ENCODE measurements around the gene MARF1. TPM values are rescaled to one million over a fixed set of nuclear protein-coding genes. Genes with fewer than 3 reads are reported as not detected.
"Not testable (repeated sequence)": the region's sequence is repeated elsewhere in the genome, so short reads cannot be mapped to it uniquely, and the experiment has no call there.

The MARF1 gene
- total RNA-seq, 1 donor from 2014 or later, result 31.8 TPM

DNA sequence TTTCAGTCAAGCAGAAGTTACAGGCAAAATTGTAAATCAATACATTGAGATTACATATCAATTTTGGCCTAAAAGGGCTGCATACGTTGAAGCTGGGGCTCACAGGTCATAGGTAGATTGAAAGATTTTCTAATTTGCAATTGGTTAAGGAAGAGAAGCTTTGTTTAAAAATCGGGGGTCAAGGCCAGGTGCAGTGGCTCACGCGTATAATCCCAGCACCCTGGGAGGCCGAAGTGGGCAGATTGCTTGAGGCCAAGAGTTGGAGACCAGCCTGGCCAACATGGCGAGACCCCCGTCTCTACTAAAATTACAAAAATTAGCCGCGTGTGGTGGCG lies 68.4 kb downstream of the MARF1 start:
- DNase-seq (ENCODE audit: low spot score) (no peak), ATAC-seq (no peak)

DNA sequence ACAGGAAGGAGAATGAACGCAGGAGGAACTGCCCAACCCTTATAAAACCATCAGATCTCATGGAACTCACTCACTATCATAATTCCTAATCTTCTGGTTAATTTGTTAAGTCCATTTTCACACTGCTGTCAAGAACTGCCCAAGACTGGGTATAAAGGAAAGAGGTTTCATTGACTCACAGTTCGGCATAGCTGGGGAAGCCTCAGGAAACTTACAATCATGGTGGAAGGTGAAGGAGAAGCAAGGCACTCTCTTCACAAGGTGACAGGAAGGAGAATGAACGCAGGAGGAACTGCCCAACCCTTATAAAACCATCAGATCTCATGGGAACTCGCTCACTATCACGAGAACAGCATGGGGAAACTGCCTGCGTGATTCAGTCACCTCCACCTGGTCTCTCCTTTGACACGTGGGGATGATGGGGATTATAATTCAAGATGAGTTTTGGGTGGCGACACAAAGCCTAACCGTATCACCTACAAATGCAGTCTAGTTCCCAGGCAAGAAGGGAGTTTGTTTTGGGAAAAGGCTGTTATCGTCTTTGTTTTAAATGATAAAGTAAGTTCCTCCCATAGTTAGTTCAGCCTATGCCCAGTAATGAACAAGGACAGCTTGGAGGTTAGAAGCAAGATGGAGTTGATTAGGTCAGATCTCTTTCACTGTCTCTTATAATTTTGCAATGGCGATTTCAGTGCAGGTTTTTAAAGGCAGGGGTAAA lies 68.9 kb downstream of the MARF1 start:
- DNase-seq (ENCODE audit: low spot score); ATAC-seq: not testable (repeated sequence)

DNA sequence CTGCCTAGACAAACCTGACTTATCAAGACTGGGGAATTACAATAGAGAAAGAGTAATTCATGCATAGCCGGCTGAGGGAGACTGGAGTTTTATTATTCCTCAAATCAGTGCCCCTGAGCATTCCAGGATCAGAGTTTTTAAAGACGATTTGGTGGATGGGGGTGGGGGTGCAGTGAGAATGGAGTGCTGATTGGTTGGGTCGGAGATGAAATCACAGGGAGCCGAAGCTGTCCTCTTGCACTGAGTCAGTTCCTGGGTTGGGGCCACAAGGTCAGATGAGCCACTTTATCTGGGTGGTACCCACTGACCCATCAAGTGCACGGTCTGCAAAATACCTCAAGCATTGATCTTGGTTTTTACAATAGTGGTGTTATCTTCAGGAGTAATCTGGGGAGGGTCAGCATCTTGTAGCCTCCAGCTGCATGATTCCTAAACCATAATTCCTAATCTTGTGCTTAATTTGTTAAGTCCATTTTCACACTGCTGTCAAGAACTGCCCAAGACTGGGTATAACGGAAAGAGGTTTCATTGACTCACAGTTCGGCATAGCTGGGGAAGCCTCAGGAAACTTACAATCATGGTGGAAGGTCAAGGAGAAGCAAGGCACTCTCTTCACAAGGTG lies 69.6 kb downstream of the MARF1 start:
- no peak for ATAC-seq
- no peak for DNase-seq (ENCODE audit: low spot score)

DNA sequence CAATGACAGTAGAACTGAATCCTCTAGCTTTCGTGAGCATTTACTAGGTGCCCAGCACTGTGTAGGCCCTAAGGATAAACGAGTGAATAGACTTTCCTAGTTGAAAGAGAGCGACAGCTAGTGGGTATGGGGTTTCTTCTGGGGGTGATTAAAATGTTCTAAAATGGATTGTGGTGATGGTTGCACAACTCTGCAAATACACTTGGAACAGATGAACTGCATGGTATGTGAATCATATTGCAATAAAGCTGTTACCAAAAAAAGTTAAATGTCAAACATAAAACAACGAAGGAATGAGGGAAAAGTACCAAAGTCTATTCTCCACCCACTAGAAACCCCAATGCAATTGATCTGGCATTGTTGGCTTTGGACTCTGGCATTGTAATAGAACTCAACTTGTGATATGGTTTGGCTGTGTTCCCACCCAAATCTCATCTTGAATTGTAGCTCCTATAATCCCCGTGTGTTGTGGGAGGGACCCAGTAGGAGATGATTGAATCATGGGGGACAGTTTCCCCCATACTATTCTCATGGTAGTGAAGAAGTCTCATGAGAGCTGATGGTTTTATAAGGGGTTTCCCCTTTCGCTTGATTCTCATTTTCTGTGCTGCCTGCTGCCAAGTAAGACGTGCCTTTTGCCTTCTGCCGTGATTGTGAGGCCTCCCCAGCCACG lies 70.5 kb downstream of the MARF1 start:
- ATAC-seq, result peak; percentile 8
- DNase-seq (ENCODE audit: low spot score), result no peak

DNA sequence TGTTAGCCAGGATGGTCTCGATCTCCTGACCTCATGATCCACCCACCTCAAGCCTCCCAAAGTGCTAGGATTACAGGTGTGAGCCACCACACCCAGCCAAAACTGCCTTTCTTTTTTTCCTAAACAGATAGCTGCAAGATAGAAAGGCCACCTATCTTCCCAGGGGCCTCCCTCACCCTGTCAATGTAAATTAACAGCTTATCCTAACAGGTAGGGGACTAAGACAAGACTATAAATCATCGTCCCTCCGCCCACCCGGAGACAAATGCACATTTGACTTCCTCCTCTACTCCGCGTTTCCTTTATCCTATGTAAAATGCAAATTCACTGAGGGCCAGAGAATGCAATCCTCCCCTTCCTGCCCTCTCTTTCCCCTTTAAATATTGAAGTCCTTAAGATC lies 71.4 kb downstream of the MARF1 start:
- ATAC-seq (no peak), DNase-seq (ENCODE audit: low spot score) (no peak)

DNA sequence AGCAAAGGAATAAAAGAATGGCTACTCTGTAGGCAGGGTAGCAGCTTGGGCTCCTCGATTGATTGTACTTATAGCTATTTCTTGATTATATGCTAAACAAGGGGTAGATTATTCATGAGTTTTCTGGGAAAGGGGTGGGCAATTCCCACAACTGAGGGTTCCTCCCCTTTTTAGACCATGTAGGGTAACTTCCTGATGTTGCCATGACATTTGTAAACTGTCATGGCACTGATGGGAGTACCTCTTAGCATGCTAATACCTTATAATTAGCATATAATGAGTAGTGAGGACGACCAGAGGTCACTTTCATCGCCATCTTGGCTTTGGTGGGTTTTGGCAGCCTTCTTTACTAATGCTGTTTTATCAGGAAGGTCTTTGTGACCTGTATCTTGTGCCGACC lies 72.3 kb downstream of the MARF1 start:
- not testable (repeated sequence) for DNase-seq (ENCODE audit: low spot score); ATAC-seq

DNA sequence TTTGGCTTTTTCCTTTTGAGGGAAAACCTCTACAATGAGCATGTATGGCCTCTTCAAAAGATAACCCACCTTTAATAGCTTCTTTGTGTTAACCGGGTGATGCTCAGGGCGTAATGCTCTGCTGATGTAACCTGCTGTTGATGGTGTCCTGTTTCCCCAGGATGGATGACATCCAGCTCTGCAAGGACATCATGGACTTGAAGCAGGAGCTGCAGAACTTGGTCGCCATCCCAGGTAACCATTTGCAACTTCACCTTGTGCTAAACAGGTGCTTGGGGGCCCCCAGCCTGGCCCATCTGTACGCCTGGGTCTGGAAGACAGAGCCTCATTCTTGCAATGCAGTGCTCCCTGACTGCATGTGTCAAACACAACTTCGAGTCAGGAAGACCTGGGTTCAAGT lies 75.1 kb downstream of the MARF1 start:
- no peak for DNase-seq (ENCODE audit: low spot score)
- ATAC-seq, result no peak

DNA sequence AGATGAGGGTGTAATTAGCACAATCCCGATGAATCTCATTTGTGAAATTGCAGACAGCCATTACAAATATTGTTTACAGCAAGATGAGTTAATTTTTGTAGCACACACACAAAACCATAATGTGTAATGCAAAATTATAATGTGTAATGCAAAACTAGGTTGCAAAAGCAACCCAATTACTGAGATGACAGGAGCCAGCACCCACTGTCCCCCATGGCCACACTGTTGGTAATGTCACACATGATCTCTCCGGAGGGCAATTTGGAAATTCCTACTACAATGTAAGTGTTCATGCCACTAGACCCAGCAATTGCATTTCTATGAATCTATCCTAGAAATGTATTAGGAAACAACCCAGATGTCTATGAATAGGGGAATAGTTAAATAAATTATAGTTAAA lies 76.9 kb downstream of the MARF1 start:
- ATAC-seq, result no peak
- no peak for DNase-seq (ENCODE audit: low spot score)

DNA sequence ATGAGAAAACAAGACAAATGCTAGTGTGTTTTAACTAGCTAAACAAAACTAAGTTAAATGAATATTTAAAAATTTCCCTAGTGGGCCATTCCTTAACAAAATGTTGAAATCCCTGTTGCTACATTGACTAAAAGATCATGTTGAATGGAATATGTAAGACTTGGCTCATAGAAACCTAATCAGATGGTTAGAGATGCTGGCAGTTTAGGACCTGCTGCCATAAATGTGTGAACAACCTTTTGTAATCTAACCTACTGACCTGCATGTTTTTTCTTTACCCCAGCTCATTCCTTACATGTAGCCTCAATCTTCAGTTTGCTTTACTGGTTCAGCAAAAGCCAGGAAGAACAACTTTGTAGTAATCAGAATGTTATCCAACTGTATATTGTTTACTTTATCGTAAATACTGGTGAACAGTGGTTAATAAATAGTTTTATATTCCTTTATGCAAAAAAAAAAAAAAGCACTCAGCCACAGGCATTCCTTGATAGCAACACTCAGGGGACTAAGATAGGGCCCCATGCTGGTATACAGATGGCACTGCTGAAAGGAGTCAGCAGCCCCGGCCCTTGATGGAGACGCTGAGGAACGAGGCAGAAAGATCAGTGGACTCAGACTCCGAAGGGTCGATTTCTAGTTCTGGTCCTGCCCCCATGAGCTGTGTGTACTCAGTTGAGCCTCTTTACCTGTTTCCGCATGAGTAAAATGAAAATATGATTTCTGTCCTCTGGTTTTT lies 78.2 kb downstream of the MARF1 start:
- ATAC-seq (no peak), DNase-seq (ENCODE audit: low spot score) (no peak)

DNA sequence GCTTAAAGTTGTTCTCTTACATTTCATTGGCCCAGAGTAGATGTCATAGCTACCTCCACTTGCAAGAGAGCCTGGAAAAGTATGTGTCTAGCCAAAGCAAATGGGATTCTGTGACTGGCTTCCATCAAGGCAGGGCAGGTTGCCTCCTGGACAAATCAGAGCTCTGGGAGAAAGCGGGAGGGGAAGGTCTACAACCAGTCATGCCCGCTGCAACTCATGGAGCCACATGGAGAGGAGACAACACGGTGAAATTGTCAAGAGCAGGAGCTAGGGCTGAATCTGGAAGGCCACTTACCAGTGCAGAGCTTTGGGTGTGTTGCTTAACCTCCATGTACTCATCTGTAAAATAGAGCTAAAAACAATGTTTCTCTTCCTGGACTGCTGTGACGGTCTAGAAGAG lies 83.8 kb downstream of the MARF1 start:
- ATAC-seq (no peak), DNase-seq (ENCODE audit: low spot score) (no peak)

DNA sequence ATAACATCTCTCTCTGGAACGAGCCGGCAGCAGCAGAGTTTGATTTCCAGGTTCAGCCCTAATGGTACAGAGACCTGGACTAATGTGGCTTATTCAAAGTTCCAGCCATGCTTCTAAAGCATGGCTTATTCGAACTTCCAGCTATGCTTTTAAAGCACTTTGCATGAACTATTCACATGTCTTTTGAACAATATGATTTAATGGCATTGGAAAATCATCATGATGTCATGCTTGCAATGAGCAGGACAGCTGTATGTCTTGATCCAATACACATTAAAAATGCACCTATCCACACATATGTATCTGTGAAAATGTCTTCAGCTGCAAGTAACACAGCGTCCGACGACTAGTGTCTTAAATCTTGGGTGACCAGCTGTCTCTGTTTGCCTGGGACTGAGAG lies 85.7 kb downstream of the MARF1 start:
- ATAC-seq, result no peak

DNA sequence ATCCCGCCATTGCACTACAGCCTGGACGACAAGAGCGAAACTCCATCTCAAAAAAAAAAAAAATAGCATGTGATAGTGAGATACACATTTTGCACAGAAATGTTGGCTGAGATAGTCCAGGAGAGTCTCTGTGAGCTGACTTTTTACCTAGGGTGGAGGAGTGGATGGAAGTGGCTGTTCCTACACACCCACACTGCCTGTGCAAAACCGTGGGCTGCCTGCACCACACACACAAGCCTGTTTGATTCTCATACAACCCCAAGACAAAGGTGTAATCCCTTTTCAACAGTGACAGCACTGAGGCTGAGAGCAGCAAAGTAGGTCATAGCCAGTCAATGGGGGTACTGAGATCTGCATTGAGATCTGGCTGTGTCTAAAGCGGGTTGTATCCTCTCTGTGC lies 86.8 kb downstream of the MARF1 start:
- ATAC-seq (no peak), DNase-seq (ENCODE audit: low spot score) (no peak)

More for the DNA sequence above, 85.7 kb downstream of the MARF1 start:
- DNase-seq (ENCODE audit: low spot score), result no peak

DNA sequence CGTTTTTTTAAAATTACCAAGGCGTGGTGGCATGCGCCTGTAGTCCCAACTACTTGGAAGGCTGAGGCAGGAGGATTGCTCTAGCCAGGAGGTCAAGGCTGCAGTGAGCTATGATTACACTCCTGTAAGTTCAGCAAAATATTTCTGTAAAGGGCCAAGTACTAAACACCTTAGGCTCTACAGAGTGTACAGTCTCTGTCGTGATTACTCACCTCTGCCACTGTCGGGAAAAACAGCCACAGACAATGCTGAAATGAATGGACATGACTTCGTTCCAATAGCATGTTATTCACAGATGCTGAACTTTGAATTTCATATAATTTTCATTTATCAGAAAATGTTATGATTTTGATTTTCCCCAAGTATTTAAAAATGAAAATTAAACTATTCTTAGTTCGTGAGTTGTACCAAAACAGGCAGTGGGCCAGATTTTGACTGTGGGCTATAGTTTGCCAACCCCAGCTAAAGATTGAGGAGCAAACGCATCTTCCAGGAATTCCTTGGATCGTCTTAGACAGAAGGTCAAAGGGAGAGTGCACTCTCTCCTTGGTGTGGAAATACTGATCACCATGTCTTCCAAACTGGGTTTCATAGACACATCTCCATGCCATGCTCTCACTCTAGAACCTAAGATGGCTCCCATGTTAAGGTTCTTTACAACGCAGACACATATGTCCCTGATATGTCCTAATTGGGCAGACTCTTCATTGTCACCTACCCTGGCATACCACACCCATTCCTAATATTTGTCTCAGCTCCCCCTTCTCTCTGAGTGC lies 89.5 kb downstream of the MARF1 start:
- DNase-seq (ENCODE audit: low spot score), result no peak
- no peak for ATAC-seq

DNA sequence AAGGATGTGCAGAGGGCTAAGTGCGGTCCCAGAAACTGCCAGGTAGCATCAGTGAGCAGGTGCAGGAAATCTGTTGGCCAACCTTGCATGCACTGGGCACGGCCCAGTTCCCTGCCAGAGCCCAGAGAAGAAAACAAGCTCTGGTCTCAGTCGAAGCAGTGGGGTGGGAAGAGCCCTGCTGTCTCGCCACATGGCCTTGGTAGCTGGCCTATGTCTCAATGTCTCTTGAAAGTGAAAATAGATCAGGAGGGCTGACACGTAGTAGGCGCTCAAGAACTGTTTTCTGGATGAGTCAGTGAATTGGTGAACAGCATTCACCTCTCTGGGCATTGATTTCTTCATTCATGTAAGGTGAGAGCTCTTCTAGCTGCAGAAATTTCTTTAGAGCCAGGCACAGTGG lies 90.4 kb downstream of the MARF1 start:
- no peak for DNase-seq (ENCODE audit: low spot score)
- no peak for ATAC-seq

DNA sequence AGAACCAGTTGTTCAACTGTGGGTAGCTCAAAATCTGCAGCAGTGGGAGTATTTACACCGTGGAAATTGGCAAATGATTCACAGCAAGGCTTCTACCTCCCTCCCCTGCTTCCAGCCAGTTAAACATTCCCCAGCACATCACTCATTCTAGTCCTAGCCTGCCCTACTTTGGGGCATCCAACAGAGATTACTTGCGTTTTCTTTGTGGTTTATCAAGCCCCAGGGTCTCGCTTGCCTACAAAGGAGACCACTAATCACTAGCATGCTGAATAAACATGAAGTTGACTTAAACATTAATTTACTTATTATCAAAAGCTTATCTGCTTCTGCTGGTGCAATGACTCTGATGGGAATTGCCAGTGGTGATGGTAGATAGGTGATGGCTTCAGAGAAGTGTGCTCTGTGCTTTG lies 94.5 kb downstream of the MARF1 start:
- DNase-seq (ENCODE audit: low spot score) (no peak), ATAC-seq (no peak)

DNA sequence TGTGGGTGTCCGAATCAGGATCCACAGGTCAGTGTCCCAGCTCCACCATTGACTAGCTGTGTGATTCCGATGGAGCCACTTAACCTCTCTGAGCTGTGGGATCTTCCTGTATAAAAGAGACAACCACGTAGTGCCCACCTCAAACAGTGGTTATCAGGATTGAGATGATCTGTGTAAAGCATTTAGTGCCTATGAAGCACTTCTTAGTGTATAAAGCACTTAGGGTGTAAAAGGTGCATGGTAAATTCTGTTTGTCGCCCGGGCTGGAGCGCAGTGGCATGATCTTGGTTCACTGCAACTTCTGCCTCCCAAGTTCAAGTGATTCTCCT lies 95.2 kb downstream of the MARF1 start:
- no peak for DNase-seq (ENCODE audit: low spot score)
- ATAC-seq, result no peak

DNA sequence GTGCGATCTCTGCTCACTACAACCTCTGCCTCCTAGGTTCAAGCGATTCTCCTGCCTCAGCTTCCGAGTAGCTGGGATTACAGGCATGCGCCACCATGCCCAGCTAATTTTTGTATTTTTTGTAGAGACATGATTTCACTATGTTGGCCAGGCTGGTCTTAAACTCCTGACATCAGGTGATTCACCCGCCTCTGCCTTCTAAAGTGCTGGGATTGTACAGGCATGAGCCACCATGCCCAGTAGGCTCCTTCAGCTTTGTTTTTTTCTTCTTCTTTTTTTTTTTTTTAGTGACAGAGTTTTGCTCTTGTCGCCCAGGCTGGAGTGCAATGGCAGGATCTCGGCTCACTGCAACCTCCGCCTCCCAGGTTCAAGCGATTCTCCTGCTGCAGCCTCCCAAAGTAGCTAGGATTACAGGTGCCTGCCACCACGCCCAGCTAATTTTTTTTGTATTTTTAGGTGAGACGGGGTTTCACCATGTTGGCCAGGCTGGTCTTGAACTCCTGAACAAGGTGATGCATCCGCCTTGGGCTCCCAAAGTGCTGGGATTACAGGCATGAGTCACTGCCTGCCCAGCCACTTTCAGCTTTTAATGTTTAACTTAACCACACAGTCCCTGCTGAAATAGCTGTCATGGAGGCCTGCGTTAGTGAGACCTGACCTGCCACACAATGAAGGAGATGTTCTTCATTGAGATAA lies 95.7 kb downstream of the MARF1 start:
- ATAC-seq; DNase-seq (ENCODE audit: low spot score): not testable (repeated sequence)

DNA sequence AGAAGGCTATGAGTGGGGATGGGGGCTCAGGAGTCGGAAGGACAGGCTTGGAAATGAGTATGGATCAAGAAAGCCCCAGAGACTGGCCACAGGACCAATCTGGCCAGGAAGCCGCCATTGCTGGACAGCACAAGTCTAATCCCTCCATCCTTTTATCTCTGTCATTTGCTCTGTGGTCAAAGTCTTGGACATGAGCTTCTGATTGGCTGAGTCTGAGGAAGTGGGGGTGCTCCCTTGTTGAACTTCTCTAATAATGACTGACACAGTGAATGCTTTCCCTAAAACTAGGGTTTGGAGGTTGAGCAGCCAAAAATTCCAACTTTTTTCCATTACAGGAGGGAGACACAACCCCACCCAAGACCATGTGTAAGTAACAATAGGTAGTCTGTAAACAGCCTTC lies 97.4 kb downstream of the MARF1 start:
- DNase-seq (ENCODE audit: low spot score), result no peak
- no peak for ATAC-seq

DNA sequence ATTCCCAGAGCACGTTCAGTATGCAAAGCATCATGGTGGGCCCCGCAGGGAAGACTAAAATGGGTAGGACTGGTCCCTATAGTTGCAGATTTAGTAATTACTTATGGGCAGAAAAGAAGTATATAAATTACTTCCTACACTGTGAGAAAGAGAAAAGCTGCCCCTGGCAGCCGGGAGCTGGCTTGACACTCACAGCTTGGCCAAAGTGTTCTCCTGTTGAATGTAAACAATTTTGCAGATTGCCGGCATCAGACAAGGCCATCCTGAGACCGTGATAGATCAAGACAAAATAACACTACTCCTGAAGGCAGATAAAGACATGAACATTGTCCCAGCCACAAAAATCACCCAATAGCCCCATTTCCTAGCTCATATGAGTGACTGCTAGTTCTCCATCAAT lies 98.5 kb downstream of the MARF1 start:
- no peak for ATAC-seq
- DNase-seq (ENCODE audit: low spot score), result no peak

Data from left lobe of liver (tissue), 2 donors.